Hematopoietic multipotent progenitor cell treated with erythropoietin and hydrocortisone succinate and interleukin-3 and kit ligand, for 15 days (in vitro differentiated cells): ENCODE results near the gene RNF19B.

Source experiments
- DNase-seq: peaks from one replicate; pipeline ENCODE4 v3.0.0-alpha.2; 2015; ENCODE audit warnings: low spot score

The RNF19B gene

GRCh38 chr1:32888134-32888533 is 76.5 kb downstream of the RNF19B start:
- DNase-seq, result no peak

GRCh38 chr1:32887623-32888022 is 77.0 kb downstream of the RNF19B start:
- no peak for DNase-seq

GRCh38 chr1:32886828-32887414 is 77.7 kb downstream of the RNF19B start:
- no peak for DNase-seq
